Measurements from ENCODE around the gene IER3.
"Not testable (repeated sequence)": the region's sequence is repeated elsewhere in the genome, so short reads cannot be mapped to it uniquely, and the experiment has no call there.

Gene IER3

DNA sequence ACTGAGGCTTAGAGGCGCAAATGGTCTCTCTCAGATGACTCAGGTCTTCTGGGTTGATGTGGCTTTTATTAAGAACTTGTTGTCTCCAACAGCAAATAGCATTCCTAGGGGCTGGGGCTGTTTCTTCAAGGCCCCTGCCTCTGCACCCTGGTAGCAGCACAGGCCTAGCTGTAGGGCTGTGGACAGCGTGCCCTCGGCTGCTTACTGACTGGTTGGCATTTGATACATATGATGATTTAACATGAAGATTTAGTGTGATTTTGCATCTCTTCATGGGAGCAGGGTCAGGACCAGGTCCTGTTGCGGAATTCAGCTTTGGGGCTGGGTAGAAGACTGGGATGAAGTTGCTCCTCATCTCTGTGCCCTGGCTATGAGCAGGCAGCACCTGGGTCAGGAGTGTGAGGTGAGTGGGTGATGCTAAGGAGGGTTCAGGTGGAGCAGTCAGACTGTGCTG lies 24.3 kb upstream of the IER3 start:
- DNase-seq, result no peak

DNA sequence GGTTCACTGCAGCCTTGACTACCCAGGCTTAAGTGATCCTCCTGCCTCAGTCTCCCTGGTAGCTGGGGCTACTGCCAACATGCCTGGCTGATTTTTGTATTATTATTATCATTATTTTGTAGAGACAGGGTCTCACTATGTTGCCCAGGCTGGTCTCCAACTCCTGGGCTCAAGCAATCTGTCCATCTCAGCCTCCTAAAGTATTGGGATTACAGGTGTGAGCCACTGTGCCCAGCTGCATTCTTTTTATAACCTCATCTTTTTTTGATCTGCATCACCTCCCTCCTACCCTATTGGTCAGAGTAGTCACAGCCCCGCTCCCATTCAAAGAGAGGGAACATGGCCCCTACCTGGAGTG lies 23.6 kb upstream of the IER3 start:
- DNase-seq, result no peak

GRCh38 chr6:30767158-30767943 lies 23.0 kb upstream of the IER3 start:
- DNase-seq, result no peak

DNA sequence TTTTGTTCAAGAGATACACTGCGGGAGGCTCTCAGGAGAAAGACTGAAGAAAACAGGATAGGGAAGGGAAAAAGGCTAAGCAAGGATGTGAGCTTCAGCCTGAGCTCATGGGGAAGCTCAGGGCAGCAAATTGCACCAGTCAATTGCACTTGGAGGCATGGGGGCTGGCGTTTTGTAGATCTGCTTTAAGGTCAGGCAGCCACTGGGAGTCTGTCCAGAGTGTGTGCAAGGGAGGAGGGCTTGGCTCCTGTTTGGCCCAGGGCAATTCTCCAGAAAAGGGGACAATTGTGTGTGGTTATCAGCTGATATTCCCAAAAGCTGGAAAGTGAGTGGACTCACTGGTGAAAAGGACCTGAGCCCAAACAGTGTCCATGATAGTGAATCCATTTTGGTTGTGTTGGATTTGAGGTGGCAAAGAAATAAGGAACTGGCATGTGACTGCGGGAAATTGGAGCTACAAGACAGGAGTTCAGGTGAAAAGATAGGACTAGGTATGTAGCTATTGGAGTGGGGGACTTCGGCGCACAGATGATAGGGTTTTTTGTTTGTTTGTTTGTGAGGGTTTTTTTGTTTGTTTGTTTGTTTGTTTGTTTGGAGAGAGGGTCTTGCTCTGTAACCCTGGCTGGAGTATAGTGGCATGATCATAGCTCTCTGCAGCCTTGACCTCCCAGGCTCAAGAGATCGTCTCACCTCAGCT lies 22.3 kb upstream of the IER3 start:
- DNase-seq, result no peak

DNA sequence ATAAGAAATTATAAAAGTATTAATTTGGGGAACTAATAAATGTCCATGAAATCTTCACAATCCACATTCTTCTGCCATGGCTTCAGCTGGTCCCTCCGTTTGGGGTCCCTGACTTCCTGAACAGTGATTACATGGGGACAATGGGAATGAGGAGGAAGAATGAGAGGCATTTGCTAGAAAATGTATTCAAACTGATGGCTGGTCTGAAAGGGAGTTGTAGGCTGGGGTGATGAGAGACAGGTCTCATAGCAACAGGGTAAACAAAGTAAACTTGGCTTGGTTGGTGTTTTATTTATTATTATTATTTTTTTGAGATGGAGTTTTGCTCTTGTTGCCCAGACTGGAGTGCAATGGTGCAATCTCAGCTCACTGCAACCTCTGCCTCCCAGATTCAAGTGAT lies 21.1 kb upstream of the IER3 start:
- not testable (repeated sequence) for DNase-seq

DNA sequence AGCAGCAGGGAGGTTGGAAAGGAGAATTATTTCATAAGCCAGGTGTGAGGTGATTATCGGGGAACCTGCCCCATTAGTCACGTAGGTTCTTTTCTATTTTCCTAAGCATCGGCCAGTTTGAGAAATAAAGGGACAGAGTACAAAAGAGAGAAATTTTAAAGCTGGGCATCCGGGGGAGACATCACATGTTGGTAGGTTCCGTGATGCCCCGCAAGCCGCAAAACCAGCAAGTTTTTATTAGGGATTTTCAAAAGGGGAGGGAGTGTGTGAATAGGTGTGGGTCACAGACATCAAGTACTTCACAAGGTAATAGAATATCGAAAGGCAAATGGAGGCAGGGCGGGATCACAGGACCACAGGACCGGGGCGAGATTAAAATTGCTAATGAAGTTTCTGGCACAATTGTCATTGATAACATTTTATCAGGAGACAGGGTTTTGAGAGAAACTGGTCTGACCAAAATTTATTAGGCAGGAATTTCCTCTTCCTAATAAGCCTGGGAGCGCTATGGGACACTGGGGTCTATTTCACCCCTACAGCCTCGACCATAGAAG lies 20.2 kb upstream of the IER3 start:
- not testable (repeated sequence) for DNase-seq

DNA sequence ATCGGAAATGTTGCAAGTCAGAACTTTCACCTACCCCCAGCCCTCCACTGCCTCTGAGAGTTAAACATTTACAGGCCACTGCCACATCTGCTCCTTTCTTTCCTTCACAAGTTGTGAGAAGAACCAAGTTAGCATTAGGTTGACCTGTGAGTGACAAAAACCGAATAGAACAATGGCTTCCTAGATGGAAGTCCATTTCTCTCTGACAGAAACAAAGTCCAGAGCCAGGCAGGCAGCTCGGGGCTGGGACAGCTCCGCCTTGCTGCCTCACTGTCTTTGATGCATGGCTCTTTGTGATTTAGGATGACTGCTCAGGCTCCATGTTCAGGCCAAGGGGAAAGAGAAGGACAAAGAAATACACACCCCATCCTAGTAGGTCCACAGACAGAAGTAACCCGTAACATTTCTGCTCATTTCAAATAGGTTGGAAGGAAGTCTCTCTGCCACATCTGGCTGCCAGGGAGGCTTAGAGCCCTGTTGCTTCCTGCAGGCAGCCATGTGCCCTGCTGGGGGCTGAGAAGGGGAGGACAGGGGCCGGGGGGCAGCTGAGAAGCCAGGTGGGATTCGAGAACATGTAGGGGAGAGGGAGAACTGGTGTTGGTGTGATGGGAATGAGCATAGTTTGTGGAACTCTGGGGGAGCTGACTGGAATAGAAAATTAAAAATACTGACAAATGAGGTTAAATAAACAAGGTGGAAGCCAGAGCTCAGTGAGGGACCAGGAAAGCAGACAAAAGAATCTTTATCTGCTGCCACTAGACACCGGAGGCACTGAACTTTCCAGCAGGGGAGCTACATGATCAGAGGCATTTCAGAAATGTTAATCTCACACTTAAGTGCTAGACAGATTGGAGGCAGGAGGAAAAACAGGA lies 19.5 kb upstream of the IER3 start:
- no peak for DNase-seq

DNA sequence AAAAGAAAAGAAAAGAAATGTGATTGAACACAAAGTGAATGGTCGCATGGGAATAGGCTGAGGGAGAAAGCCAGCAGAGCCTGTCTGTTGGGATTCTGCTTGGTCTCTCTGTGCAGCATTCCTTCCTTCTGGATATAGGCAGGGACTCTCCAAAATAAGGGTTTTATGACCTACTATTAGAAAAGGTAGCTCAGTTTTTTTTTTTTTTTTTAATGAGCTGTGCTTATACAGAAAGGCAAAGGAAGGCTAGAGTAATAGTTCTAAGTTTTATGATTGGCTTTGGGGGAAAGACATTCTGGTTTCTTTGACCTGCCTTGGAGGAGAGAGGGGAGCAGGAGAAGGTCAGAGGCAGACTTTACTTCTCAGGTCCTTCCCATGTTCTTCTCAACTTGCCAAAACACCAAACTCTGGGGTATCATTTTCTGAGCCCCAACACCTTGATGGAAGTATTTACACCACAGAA lies 18.8 kb upstream of the IER3 start:
- no peak for DNase-seq

- no peak for DNase-seq
Measured at GRCh38 chr6:30761791-30762429, 17.6 kb upstream of the IER3 start.

GRCh38 chr6:30760549-30760948 lies 16.2 kb upstream of the IER3 start:
- DNase-seq, result no peak

- DNase-seq, result no peak
Measured at GRCh38 chr6:30759575-30760239, 15.4 kb upstream of the IER3 start.

DNA sequence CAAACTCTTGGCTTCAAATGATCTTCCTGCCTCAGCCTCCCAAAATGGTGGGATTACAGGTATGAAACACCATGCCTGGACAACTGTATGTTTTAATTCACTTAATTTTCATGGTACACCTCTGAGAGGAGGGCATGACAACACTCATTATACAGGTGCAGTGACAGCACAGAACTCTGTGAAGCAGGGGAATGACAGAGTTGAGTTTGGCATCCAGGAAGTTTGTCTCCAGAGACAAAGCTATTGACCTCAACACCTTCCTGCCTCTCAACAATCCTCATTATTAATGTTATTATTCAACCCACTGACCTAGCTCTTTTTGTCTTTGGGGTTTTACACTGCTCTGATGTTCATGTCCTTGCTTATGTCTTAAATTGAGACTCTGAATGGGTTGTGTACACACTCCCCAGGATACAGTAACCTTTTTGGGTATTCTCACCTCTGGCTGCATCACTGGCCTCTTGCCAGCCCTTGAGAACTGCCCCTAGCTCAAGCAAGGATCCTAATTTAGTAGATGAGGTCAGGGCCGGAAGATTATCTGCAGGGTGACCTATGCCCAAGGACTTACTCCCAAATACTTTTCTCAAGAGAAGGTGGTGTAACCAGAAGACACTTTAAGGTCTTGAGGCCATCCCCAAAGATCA lies 13.0 kb upstream of the IER3 start:
- no peak for DNase-seq

DNA sequence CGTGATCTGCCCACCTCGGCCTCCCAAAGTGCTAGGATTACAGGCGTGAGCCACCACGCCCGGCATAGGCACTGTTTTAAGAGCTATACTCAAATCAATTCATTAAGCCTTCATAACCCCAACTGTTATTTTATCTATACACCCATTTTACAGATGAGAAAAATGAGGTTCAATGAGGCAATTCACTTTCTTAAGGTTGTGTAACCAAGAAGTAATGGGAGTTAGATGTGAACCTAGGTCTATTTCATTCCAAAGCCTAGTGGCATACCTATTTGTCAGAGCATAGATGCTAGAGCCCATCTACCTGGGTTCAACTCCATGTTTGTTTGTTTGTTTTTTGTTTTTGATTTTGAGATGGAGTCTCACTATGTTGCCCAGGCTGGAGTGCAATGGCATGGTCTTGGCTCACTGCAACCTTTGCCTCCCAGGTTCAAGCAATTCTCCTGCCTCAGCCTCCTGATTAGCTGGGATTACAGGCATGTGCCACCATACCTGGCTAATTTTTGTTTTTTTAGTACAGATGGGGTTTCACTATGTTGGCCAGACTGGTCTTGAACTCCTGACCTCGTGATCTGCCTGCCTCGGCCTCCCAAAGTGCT lies 12.2 kb upstream of the IER3 start:
- not testable (repeated sequence) for DNase-seq

DNA sequence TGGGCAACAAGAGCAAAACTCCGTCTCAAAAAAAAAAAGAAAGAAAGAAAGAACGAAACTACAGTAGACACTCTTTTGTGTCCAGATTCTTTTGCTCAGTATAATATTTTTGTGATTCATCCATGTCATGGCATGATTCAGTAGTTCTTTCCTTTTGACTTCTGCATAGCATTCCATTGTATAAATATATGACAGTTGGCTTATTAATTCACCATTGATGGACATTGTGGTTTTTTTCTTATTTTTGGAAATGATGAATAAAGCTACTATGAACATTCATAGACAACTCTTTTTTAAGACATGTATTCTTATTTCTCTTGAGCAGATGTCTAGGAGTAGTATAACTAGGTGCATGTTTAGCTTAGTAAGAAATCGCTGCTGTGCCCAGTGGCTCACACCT lies 10.3 kb upstream of the IER3 start:
- DNase-seq, result no peak

GRCh38 chr6:30752157-30752927 lies 8.0 kb upstream of the IER3 start:
- no peak for DNase-seq

DNA sequence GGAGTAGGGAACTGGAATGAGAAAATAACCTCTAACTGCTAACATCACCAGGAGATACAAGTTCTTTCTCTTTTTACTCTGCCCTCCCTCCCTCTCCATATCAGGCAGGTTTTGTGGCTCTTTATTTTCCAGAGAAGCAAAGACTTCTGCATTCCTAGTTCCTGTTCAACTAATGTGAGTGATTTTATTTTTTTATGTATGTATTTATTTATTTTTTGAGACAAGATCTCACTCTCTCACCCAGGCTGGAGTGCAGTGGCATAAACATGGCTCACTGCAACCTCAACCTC lies 6.0 kb upstream of the IER3 start:
- no peak for DNase-seq

DNA sequence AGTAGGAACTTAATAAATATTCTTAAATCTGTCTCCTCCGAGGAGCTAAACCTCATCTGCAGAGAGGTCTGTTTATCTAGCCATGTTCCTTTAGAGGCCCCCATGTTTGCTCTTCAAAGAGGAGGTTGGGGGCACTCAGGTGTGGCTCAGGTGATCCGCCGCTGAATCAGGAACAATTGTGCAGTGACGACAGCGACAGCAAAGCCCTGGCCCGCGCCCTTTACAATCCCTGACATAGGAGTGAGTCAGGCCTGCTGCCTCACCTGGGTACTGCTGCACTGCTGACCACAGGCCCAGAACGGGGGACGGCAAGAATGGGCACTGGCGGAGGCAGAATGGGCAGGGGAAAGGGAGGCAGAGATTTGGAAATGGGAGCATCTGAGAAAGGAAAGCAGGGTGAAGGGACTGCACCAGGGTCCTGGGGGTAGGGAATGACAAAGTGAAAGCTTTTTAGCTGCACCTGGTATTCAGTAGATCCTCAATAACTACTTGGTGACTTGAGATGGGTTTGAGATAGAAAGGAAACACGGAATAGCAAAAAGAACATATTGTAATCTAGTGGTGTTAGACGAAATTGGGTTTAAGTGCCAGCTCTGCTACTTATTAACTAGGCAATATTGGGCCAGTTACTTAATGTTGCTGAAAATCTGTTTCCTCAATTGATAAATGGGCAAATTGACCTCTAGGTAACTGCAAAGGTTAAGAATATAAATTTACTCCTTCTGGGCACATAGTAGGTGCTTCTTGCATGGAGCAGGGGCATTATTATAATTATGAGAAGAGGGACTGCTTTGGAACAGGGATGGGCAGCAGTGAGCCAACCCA lies 5.4 kb upstream of the IER3 start:
- DNase-seq, result no peak

DNA sequence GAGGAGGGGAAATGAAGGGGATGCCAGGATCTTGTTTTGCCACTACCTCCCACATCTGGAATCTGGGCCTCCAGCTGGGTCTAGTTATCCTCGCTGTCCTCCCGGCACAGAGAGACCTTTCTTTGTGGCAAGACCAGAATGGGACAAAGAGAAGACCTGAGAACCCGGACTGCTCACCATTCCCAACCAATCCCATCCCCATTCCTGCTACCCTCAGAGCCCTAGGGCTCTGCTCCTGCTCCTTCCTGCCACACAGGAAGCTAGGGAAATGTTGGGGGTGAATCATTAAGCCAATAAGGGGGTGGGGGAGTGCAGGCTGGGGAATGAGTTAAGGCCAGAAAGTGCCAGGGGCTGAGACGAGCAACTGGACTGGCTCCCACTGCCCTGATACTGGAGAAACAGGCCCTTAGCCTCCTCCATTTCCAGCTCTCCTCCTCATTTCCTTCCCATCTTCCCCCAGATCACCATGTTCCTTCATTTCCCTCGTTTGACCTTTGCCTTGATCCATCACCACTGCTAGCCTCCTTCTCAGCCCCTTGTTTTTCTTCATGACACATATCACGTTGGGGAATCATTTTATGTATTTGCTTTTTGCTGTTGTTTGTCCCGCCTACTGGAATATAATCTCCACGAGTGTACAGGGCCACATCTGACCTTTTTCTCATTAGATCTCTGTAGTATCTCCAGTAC lies 4.6 kb upstream of the IER3 start:
- DNase-seq, result no peak

Data from effector CD8-positive, alpha-beta T cell (primary cell).